H1 (cell line): ENCODE data around the gene FOXI1. TPM values are rescaled to one million over a fixed set of nuclear protein-coding genes. Genes with fewer than 3 reads are reported as not detected.

Experiments used
- CTCF ChIA-PET: fragments of 300-600 bp; sonication (Branson Sonifier 250); formaldehyde crosslinking; loops from one replicate; lab custom pipeline; 2021; ENCODE audit not compliant: partially characterized antibody; lab: Charles Lee
- POLR2A ChIA-PET: fragments of 300-600 bp; sonication (Branson Sonifier 250); formaldehyde crosslinking; loops from one replicate; lab custom pipeline; 2021; ENCODE audit warnings: inconsistent platforms; ENCODE audit not compliant: partially characterized antibody; lab: Charles Lee
- DNase-seq, 2 experiments: peaks; one replicate each; pipeline versions ENCODE4 v3.0.0 to v3.0.0-alpha.2; 2010 to 2022; ENCODE audit warnings: low spot score in 2 of 2, low read depth in 1 of 2, mixed read lengths in 1 of 2
- FAIRE-seq: peaks from 2 replicates; lab custom pipeline; 2011; peaks lifted over from hg19 to GRCh38; lab: Jason Lieb, UNC
- H2AFZ ChIP-seq: 2 replicates; pipeline ENCODE4 v1.8.1; 2012; ENCODE audit warnings: low read length, inconsistent platforms
- H2AK5ac ChIP-seq: 2 replicates; pipeline ENCODE4 v1.6.1; 2013; ENCODE audit warnings: low read depth, low read length
- H2BK120ac ChIP-seq: replicated peaks from 2 replicates; pipeline ENCODE3; 2013; ENCODE audit warnings: low read depth, low read length, inconsistent platforms
- H2BK12ac ChIP-seq: 2 replicates; pipeline ENCODE4 v1.6.1; 2013; ENCODE audit warnings: low read depth, low read length
- H2BK15ac ChIP-seq: 2 replicates; pipeline ENCODE4 v1.6.1; 2013; ENCODE audit warnings: low read length
- H2BK20ac ChIP-seq: 2 replicates; pipeline ENCODE4 v1.6.1; 2013; ENCODE audit warnings: low read length
- H2BK5ac ChIP-seq: 2 replicates; pipeline ENCODE4 v1.6.1; 2013; ENCODE audit warnings: low read depth, low read length
- H3K14ac ChIP-seq: 2 replicates; pipeline ENCODE4 v1.6.1; 2013; ENCODE audit warnings: inconsistent platforms; ENCODE audit not compliant: insufficient read length
- H3K18ac ChIP-seq: 2 replicates; pipeline ENCODE4 v1.6.1; 2013; ENCODE audit warnings: low read length; ENCODE audit errors: extremely low read depth
- H3K23ac ChIP-seq: 2 replicates; pipeline ENCODE4 v1.6.1; 2013; ENCODE audit warnings: inconsistent platforms; ENCODE audit not compliant: insufficient read length
- H3K23me2 ChIP-seq: 2 replicates; pipeline ENCODE4 v1.6.1; 2013; ENCODE audit warnings: low read depth, low read length
- H3K27ac ChIP-seq: 2 replicates; pipeline ENCODE4 v1.6.1; 2011; ENCODE audit warnings: low read depth, low read length, inconsistent platforms
- H3K27me3 ChIP-seq, 4 experiments: replicated peaks in 1 of 4; 1 replicate in 1 of 4; 2 replicates in 3 of 4; pipeline versions ENCODE4 v1.6.1 to v1.8.1; 2011 to 2013; ENCODE audit warnings: low read length in 3 of 4, mild to moderate bottlenecking in 3 of 4, inconsistent platforms in 2 of 4, mixed read lengths in 2 of 4, moderate library complexity in 1 of 4; ENCODE audit not compliant: control insufficient read depth in 3 of 4, insufficient read depth in 3 of 4; ENCODE audit errors: extremely low read depth in 1 of 4
- H3K36me3 ChIP-seq, 4 experiments: 2 replicates each; pipeline versions ENCODE4 v1.6.1 to v1.8.1; 2011 to 2013; ENCODE audit warnings: mild to moderate bottlenecking in 4 of 4, low read length in 3 of 4, moderate library complexity in 2 of 4, control low read depth in 1 of 4, inconsistent platforms in 1 of 4; ENCODE audit not compliant: insufficient read depth in 4 of 4, control insufficient read depth in 2 of 4
- H3K4ac ChIP-seq: replicated peaks from 2 replicates; pipeline ENCODE3; 2013; ENCODE audit warnings: low read length, low read depth, mixed read lengths, inconsistent platforms; ENCODE audit not compliant: insufficient read length
- H3K4me1 ChIP-seq, 4 experiments: replicated peaks in 1 of 4; 1 replicate in 1 of 4; 2 replicates in 3 of 4; pipeline versions ENCODE4 v1.6.1 to v1.8.1; 2011 to 2013; ENCODE audit warnings: low read length in 3 of 4, inconsistent platforms in 2 of 4, mixed read lengths in 1 of 4; ENCODE audit not compliant: insufficient read depth in 4 of 4, control insufficient read depth in 3 of 4
- H3K4me2 ChIP-seq, 2 experiments: 2 replicates each; pipeline versions ENCODE4 v1.6.1 to v1.8.1; 2011 to 2013; ENCODE audit warnings: low read depth in 2 of 2, low read length in 2 of 2, control low read depth in 1 of 2, inconsistent platforms in 1 of 2, mild to moderate bottlenecking in 1 of 2; ENCODE audit not compliant: insufficient read depth in 1 of 2
- H3K4me3 ChIP-seq, 4 experiments: fragments of 200-600, 300-600 bp in 1 of 4; sonication (generic), shearing (Covaris generic), sonication (Bioruptor Twin) in 1 of 4; 2 replicates each; pipeline versions ENCODE4 v1.5.1 to v1.8.1; 2011 to 2016; ENCODE audit warnings: low read length in 4 of 4, low read depth in 3 of 4, control low read depth in 2 of 4, inconsistent platforms in 2 of 4, mild to moderate bottlenecking in 2 of 4, mixed read lengths in 1 of 4, moderate library complexity in 1 of 4; ENCODE audit not compliant: insufficient read depth in 2 of 4; ENCODE audit errors: extremely low read depth in 1 of 4
- H3K56ac ChIP-seq: replicated peaks from 2 replicates; pipeline ENCODE3; 2013; ENCODE audit warnings: low read depth, mild to moderate bottlenecking, mixed read lengths, low read length, inconsistent platforms; ENCODE audit not compliant: insufficient read length
- H3K79me1 ChIP-seq: 2 replicates; pipeline ENCODE4 v1.6.1; 2013; ENCODE audit warnings: low read depth, low read length, control low read depth
- H3K79me2 ChIP-seq, 2 experiments: 2 replicates each; pipeline versions ENCODE4 v1.6.1 to v1.8.1; 2012 to 2013; ENCODE audit warnings: low read length in 2 of 2, mild to moderate bottlenecking in 2 of 2, inconsistent platforms in 1 of 2; ENCODE audit not compliant: insufficient read depth in 2 of 2, control insufficient read depth in 1 of 2
- H3K9ac ChIP-seq, 4 experiments: replicated peaks in 1 of 4; 1 replicate in 1 of 4; 2 replicates in 3 of 4; pipeline versions ENCODE4 v1.6.1 to v1.8.1; 2011 to 2013; ENCODE audit warnings: low read depth in 3 of 4, low read length in 3 of 4, control low read depth in 2 of 4, mild to moderate bottlenecking in 2 of 4, moderate library complexity in 2 of 4, inconsistent platforms in 1 of 4; ENCODE audit errors: extremely low read depth in 1 of 4
- H3K9me3 ChIP-seq, 2 experiments: 2 replicates each; pipeline versions ENCODE4 v1.6.1 to v1.8.1; 2012 to 2013; ENCODE audit warnings: mild to moderate bottlenecking in 2 of 2, moderate library complexity in 2 of 2, control low read depth in 1 of 2, inconsistent platforms in 1 of 2, low read depth in 1 of 2, low read length in 1 of 2, mixed read lengths in 1 of 2; ENCODE audit not compliant: insufficient read depth in 2 of 2
- H4K20me1 ChIP-seq, 2 experiments: replicated peaks in 1 of 2; 2 replicates each; pipeline versions ENCODE3 to v1.8.1; 2011 to 2013; ENCODE audit warnings: inconsistent platforms in 2 of 2, low read length in 2 of 2, mild to moderate bottlenecking in 1 of 2; ENCODE audit not compliant: insufficient read depth in 2 of 2, control insufficient read depth in 1 of 2
- H4K5ac ChIP-seq: 2 replicates; pipeline ENCODE4 v1.6.1; 2013; ENCODE audit warnings: low read length, low read depth, mixed read lengths, inconsistent platforms; ENCODE audit not compliant: insufficient read length
- H4K8ac ChIP-seq: 2 replicates; pipeline ENCODE4 v1.8.0; 2013; ENCODE audit warnings: mild to moderate bottlenecking, moderate library complexity, low read length, inconsistent platforms; ENCODE audit not compliant: insufficient read depth; ENCODE audit errors: extremely low read depth
- H4K91ac ChIP-seq: replicated peaks from 2 replicates; pipeline ENCODE3; 2013; ENCODE audit warnings: low read length, mixed read lengths, inconsistent platforms; ENCODE audit not compliant: insufficient read length
- BRCA1 ChIP-seq: IDR thresholded peaks from 2 replicates; pipeline ENCODE4 v1.6.1; 2012; ENCODE audit warnings: low read depth, low read length, improper control_type of control experiment
- CBX8 ChIP-seq: fragments of 300-800, 300-1000 bp; sonication (generic); IDR thresholded peaks from 2 replicates; pipeline ENCODE4 v1.7.1; 2016; ENCODE audit warnings: low read depth, low read length, borderline replicate concordance
- CEBPB ChIP-seq: IDR thresholded peaks from 2 replicates; pipeline ENCODE4 v1.6.1; 2012; ENCODE audit warnings: low read depth, low read length
- HDAC6 ChIP-seq: IDR thresholded peaks from one replicate; pipeline ENCODE4 v1.7.1; 2012; ENCODE audit warnings: low read depth, mild to moderate bottlenecking, inconsistent platforms, low read length, moderate library complexity
- KDM1A ChIP-seq: fragments of 200-600, 300-600 bp; sonication (generic); IDR thresholded peaks from 2 replicates; pipeline ENCODE4 v1.7.1; 2016; ENCODE audit warnings: mild to moderate bottlenecking, low read length, borderline replicate concordance
- POLR2A ChIP-seq, 2 experiments: IDR thresholded peaks; 1 replicate in 1 of 2; 2 replicates in 1 of 2; pipeline ENCODE4 v1.6.1; 2011; ENCODE audit warnings: low read depth in 2 of 2, low read length in 2 of 2, mild to moderate bottlenecking in 2 of 2; ENCODE audit errors: control extremely low read depth in 1 of 2
- POLR2AphosphoS5 ChIP-seq: IDR thresholded peaks from 2 replicates; pipeline ENCODE4 v1.6.1; 2011; ENCODE audit warnings: low read depth, low read length
- RNF2 ChIP-seq: fragments of 200-900, 300-1000 bp; sonication (generic); IDR thresholded peaks from 2 replicates; pipeline ENCODE4 v1.7.1; 2016; ENCODE audit warnings: borderline replicate concordance, low read depth, mild to moderate bottlenecking, antibody characterized with exemption, low read length; ENCODE audit not compliant: poor library complexity, severe bottlenecking; ENCODE audit errors: missing control alignments
- RXRA ChIP-seq: IDR thresholded peaks from 2 replicates; pipeline ENCODE4 v1.6.1; 2011; ENCODE audit warnings: low read depth, mild to moderate bottlenecking, low read length, moderate library complexity; ENCODE audit not compliant: insufficient read depth
- TAF1 ChIP-seq: IDR thresholded peaks from 2 replicates; pipeline ENCODE4 v1.6.1; 2011; ENCODE audit warnings: mild to moderate bottlenecking, low read depth, low read length
- USF2 ChIP-seq: IDR thresholded peaks from 2 replicates; pipeline ENCODE4 v1.6.1; 2011; ENCODE audit warnings: low read length, improper control_type of control experiment
- WGBS, 2 experiments: shearing (Covaris generic) in 1 of 2; methylation state at CpG; one replicate each; pipeline versions ENCODE4 v1.1.6 to v1.1.7; 2013 to 2015; ENCODE audit warnings: low lambda C conversion rate in 2 of 2, mixed read lengths in 2 of 2, inconsistent platforms in 1 of 2, low coverage in 1 of 2, missing lambda C conversion rate in 1 of 2; ENCODE audit not compliant: insufficient replicate concordance in 2 of 2, insufficient coverage in 1 of 2, insufficient read length in 1 of 2; ENCODE audit errors: extremely low coverage in 1 of 2, missing lambda C conversion rate in 1 of 2; 5-methylcytosine and 5-hydroxymethylcytosine counted together
- polyA plus RNA-seq, 7 experiments: library from polyadenylated mRNA; depleted of rRNA in 3 of 7; stranded (reverse) in 5 of 7; unstranded in 2 of 7; fragments of >200 nt in 5 of 7; fragments of 200-250 nt in 2 of 7; gene quantifications; 1 replicate in 5 of 7; 2 replicates in 1 of 7; 4 replicates in 1 of 7; pipeline versions ENCODE4 v1.2.1 to v1.2.3, GENCODE V29; 2011 to 2013; ENCODE audit warnings: missing spikeins in 2 of 7, mixed read lengths in 2 of 7
- total RNA-seq: library from RNA; stranded (reverse); fragmentation: NEBNext Ultra II Directional; extraction: Animal tissue kit (Norgen Biotek cat#: 25700); gene quantifications from 2 replicates; pipeline ENCODE4 v1.2.1, GENCODE V29; 2021

The FOXI1 gene
- total and polyA plus RNA-seq, 2 of the 8 experiments (the other 6 are each of a cell fraction or from before 2014, with no cell fraction given) = not detected

GRCh38 chr5:170087168-170087817, 18.4 kb upstream of the FOXI1 start:
- H2BK120ac ChIP-seq = no peak overlapping the region
- no peak overlapping the region for H3K18ac ChIP-seq
- no peak overlapping the region for H4K8ac ChIP-seq
- no peak overlapping the region for H2AFZ ChIP-seq
- DNase-seq (no peak), FAIRE-seq (no peak)
- H2AK5ac ChIP-seq = no peak overlapping the region
- H3K9me3 ChIP-seq = no peaks in the 10 kb centered on the region
- ChIA-PET POLR2A (no interaction called here), CTCF (interaction anchor here (1.1 to 4.2 kb wide), 4 partner anchors 13 to 174 kb away, joined by 3 to 11 read pairs (median 6); no protein-coding TSS in a partner anchor)
- H3K27ac ChIP-seq = no peak overlapping the region
- H4K20me1 ChIP-seq = no peaks in the 10 kb centered on the region
- TF ChIP-seq HDAC6 (no peak), KDM1A (no peak), RNF2 (no peak), CBX8 (no peak), CEBPB (no peak), BRCA1 (no peak), RXRA (no peak), POLR2A (IDR thresholded peaks at IDR 0.05; ENCODE audit: control extremely low read depth in 1 of 2, low read depth in 2 of 2, low read length in 2 of 2) (no peak), TAF1 (no peak), USF2 (no peak), POLR2AphosphoS5 (no peak)
- H2BK20ac ChIP-seq = no peak overlapping the region
- 82% methylated on average over 3 of the region's 3 CpGs; no CpG with 5 or more reads in 1 of the 2 experiments for WGBS, 2 experiments
- no peak overlapping the region for H2BK12ac ChIP-seq
- H3K79me2 ChIP-seq = no peaks in the 10 kb centered on the region
- no peaks in the 10 kb centered on the region for H3K23me2 ChIP-seq
- H3K14ac ChIP-seq = no peak overlapping the region
- no peaks in the 10 kb centered on the region for H3K79me1 ChIP-seq
- H2BK15ac ChIP-seq = no peak overlapping the region
- no peak overlapping the region for H3K4me3 ChIP-seq
- H4K5ac ChIP-seq = no peak overlapping the region
- H3K4me1 ChIP-seq = no peaks in the 10 kb centered on the region
- H4K91ac ChIP-seq = no peak overlapping the region
- H3K56ac ChIP-seq = no peak overlapping the region
- H3K27me3 ChIP-seq = no peaks in the 10 kb centered on the region
- H2BK5ac ChIP-seq = no peak overlapping the region
- no peak overlapping the region for H3K4ac ChIP-seq
- H3K9ac ChIP-seq = no peak overlapping the region
- no peak overlapping the region for H3K23ac ChIP-seq
- no peak overlapping the region for H3K4me2 ChIP-seq
- H3K36me3 ChIP-seq = no peaks in the 10 kb centered on the region
